BE2C (cell line): Measurements from ENCODE around the gene PDZD8.

Experiments
- DNase-seq: peaks from one replicate; pipeline ENCODE4 v3.0.0-alpha.2; 2020
- H3K27me3 ChIP-seq: fragments of 250-450 bp; sonication (Bioruptor Pico); 2 replicates; pipeline ENCODE4 v1.5.1; 2020; ENCODE audit warnings: mild to moderate bottlenecking
- H3K36me3 ChIP-seq: fragments of 250-450 bp; sonication (Bioruptor Pico); 2 replicates; pipeline ENCODE4 v1.5.1; 2020; ENCODE audit warnings: mild to moderate bottlenecking
- H3K4me1 ChIP-seq: fragments of 250-450 bp; sonication (Bioruptor Pico); 2 replicates; pipeline ENCODE4 v1.5.1; 2020
- H3K4me3 ChIP-seq: 2 replicates; pipeline ENCODE4 v1.5.1; 2011; ENCODE audit warnings: low read depth, low read length
- H3K9me3 ChIP-seq: fragments of 250-450 bp; sonication (Bioruptor Pico); 2 replicates; pipeline ENCODE4 v1.5.1; 2020
- CTCF ChIP-seq: IDR thresholded peaks from 2 replicates; pipeline ENCODE4 v1.5.1; 2012; ENCODE audit warnings: mild to moderate bottlenecking, low read depth, low read length

PDZD8 gene

GRCh38 chr10:117398029-117398428 lies 22.8 kb upstream of the PDZD8 start:
- no peak for TF ChIP-seq CTCF
- Histone ChIP-seq H3K9me3 (no peaks in the 10 kb centered on the region), H3K4me3 (no peak overlapping the region), H3K36me3 (no peaks in the 10 kb centered on the region), H3K4me1 (no peaks in the 10 kb centered on the region), H3K27me3 (no peaks in the 10 kb centered on the region)
- no peak for DNase-seq

GRCh38 chr10:117391436-117392205 lies 16.4 kb upstream of the PDZD8 start:
- DNase-seq: no peak

GRCh38 chr10:117390420-117390819 lies 15.2 kb upstream of the PDZD8 start:
- no peak overlapping the region for H3K4me3 ChIP-seq
- no peak for TF ChIP-seq CTCF
- no peaks in the 10 kb centered on the region for H3K36me3 ChIP-seq
- no peaks in the 10 kb centered on the region; the same call in 1 of the 2 replicates for H3K9me3 ChIP-seq
- 0 out of 2 replicates have a peak, but pooled peaks cover 7% of the 10 kb centered on the region for H3K27me3 ChIP-seq
- DNase-seq: no peak
- no peaks in the 10 kb centered on the region for H3K4me1 ChIP-seq

More at GRCh38 chr10:117391436-117392205, 16.4 kb upstream of the PDZD8 start:
- H3K27me3 ChIP-seq: 0 out of 2 replicates have a peak, but pooled peaks cover 7% of the 10 kb centered on the region
- no peak for TF ChIP-seq CTCF
- H3K4me1 ChIP-seq: no peaks in the 10 kb centered on the region
- H3K4me3 ChIP-seq: no peak overlapping the region
- H3K9me3 ChIP-seq: no peaks in the 10 kb centered on the region; the same call in 1 of the 2 replicates
- no peaks in the 10 kb centered on the region for H3K36me3 ChIP-seq

- no peak overlapping the region for H3K4me3 ChIP-seq
- H3K27me3 ChIP-seq: 0 out of 2 replicates have a peak, but pooled peaks cover 7% of the 10 kb centered on the region
- no peaks in the 10 kb centered on the region; the same call in 1 of the 2 replicates for H3K9me3 ChIP-seq
- DNase-seq: no peak
- no peak for TF ChIP-seq CTCF
- no peaks in the 10 kb centered on the region for H3K4me1 ChIP-seq
- no peaks in the 10 kb centered on the region for H3K36me3 ChIP-seq
Observed at GRCh38 chr10:117386805-117387204, 11.6 kb upstream of the PDZD8 start.

- no peaks in the 10 kb centered on the region for H3K9me3 ChIP-seq
- no peak for DNase-seq
- no peaks in the 10 kb centered on the region for H3K4me1 ChIP-seq
- no peak for TF ChIP-seq CTCF
- no peak overlapping the region for H3K4me3 ChIP-seq
- no peaks in the 10 kb centered on the region for H3K36me3 ChIP-seq
- H3K27me3 ChIP-seq: peaks cover 26% of the 10 kb centered on the region
Observed at GRCh38 chr10:117382861-117383260, 7.6 kb upstream of the PDZD8 start.
